HCT116 (cell line): ENCODE results near the gene PAPOLB.

Source experiments
- ATF3 ChIP-seq: IDR thresholded peaks from 2 replicates; pipeline ENCODE4 v1.6.1; 2012
- CTCF ChIP-seq, 3 experiments: fragments of 200-600 bp in 1 of 3; sonication (generic) in 1 of 3; IDR thresholded peaks in 2 of 3; conservative IDR thresholded peaks in 1 of 3; 2 replicates each; pipeline ENCODE4 v1.5.1; 2012 to 2017; ENCODE audit warnings: low read depth in 2 of 3, low read length in 2 of 3, antibody characterized with exemption in 1 of 3, borderline replicate concordance in 1 of 3, control low read depth in 1 of 3, mild to moderate bottlenecking in 1 of 3, mixed read lengths in 1 of 3, mixed run types in 1 of 3, moderate library complexity in 1 of 3; ENCODE audit not compliant: insufficient read depth in 1 of 3
- ELF1 ChIP-seq: IDR thresholded peaks from 2 replicates; pipeline ENCODE4 v1.6.1; 2012; ENCODE audit warnings: low read depth, borderline replicate concordance
- POLR2A ChIP-seq: IDR thresholded peaks from 2 replicates; pipeline ENCODE4 v1.7.0; 2011; ENCODE audit warnings: borderline replicate concordance; ENCODE audit not compliant: insufficient read depth, insufficient read length; ENCODE audit errors: extremely low read depth
- REST ChIP-seq: IDR thresholded peaks from 2 replicates; pipeline ENCODE4 v1.6.1; 2012; ENCODE audit warnings: low read depth
- SIN3A ChIP-seq: IDR thresholded peaks from 2 replicates; pipeline ENCODE4 v1.6.1; 2012; ENCODE audit warnings: low read depth
- YY1 ChIP-seq: IDR thresholded peaks from 2 replicates; pipeline ENCODE4 v1.6.1; 2011; ENCODE audit warnings: low read length, low read depth, moderate library complexity, mild to moderate bottlenecking; ENCODE audit not compliant: insufficient replicate concordance; ENCODE audit errors: extremely low read depth

GRCh38 chr7:4838626-4839334, 23.1 kb downstream of the PAPOLB start:
- TF ChIP-seq CTCF (IDR thresholded peaks at IDR 0.05 in 2 of 3, conservative IDR thresholded peaks at IDR 0.05 in 1 of 3; ENCODE audit: borderline replicate concordance in 1 of 3, insufficient read depth in 1 of 3, low read depth in 2 of 3, low read length in 2 of 3) (no peak), SIN3A (no peak), POLR2A (no peak), YY1 (no peak), ATF3 (no peak), REST (no peak), ELF1 (no peak)
